A549 (cell line): ENCODE measurements around the gene TNFSF15.

Experiments used
- CBX2 ChIP-seq: fragments of 200-600 bp; sonication (generic); IDR thresholded peaks from 2 replicates; pipeline ENCODE4 v1.6.1; 2016; ENCODE audit warnings: low read depth, mild to moderate bottlenecking, borderline replicate concordance
- CHD2 ChIP-seq: fragments of 150-350 bp; IDR thresholded peaks from 2 replicates; pipeline ENCODE4 v1.6.1; 2014; ENCODE audit warnings: low read length; ENCODE audit not compliant: partially characterized antibody
- CTCF ChIP-seq: fragments of >200 bp; sonication (Bioruptor Twin); formaldehyde crosslinking; IDR thresholded peaks from 3 replicates; pipeline ENCODE4 v1.5.1; 2016
- EHMT2 ChIP-seq: fragments of 200-600 bp; sonication (generic); IDR thresholded peaks from 2 replicates; pipeline ENCODE4 v1.6.1; 2016; ENCODE audit warnings: antibody characterized with exemption, low read depth, mild to moderate bottlenecking, moderate library complexity
- FOSL2 ChIP-seq, 2 experiments: fragments of 450-650 bp in 1 of 2; fragments of >200 bp in 1 of 2; sonication (Bioruptor Twin) in 1 of 2; formaldehyde crosslinking; IDR thresholded peaks; 2 replicates each; pipeline versions ENCODE4 v1.5.0 to v1.6.1; 2016 to 2020; ENCODE audit warnings: mild to moderate bottlenecking in 1 of 2, moderate library complexity in 1 of 2
- KDM1A ChIP-seq: fragments of 200-600 bp; sonication (generic); IDR thresholded peaks from 2 replicates; pipeline ENCODE4 v1.6.1; 2016; ENCODE audit warnings: low read depth, mild to moderate bottlenecking
- POLR2A ChIP-seq: IDR thresholded peaks from 2 replicates; pipeline ENCODE4 v1.6.1; 2012; ENCODE audit warnings: mild to moderate bottlenecking, low read length
- RAD21 ChIP-seq, 2 experiments: fragments of >200 bp in 1 of 2; sonication (Bioruptor Twin) in 1 of 2; formaldehyde crosslinking in 1 of 2; IDR thresholded peaks in 1 of 2; conservative IDR thresholded peaks in 1 of 2; 2 replicates in 1 of 2; 3 replicates in 1 of 2; pipeline ENCODE4 v1.6.1; 2012 to 2018; ENCODE audit warnings: inconsistent platforms in 1 of 2

GRCh38 chr9:114746591-114747346, 59.1 kb downstream of the TNFSF15 start:
- TF ChIP-seq CBX2 (no peak), CHD2 (no peak), CTCF (no peak), KDM1A (no peak), EHMT2 (no peak), FOSL2 (IDR thresholded peaks at IDR 0.05) (no peak), FOSL2 (CRISPR knock-in tag; IDR thresholded peaks at IDR 0.05) (no peak), RAD21 (conservative IDR thresholded peaks at IDR 0.05 in 1 of 2, IDR thresholded peaks at IDR 0.05 in 1 of 2) (no peak), POLR2A (no peak)
